LHCN-M2 (cell line): Measurements from ENCODE around the gene CD177. TPM values are rescaled to one million over a fixed set of nuclear protein-coding genes. Genes with fewer than 3 reads are reported as not detected.
"Not testable (repeated sequence)": the region's sequence is repeated elsewhere in the genome, so short reads cannot be mapped to it uniquely, and the experiment has no call there.

Source experiments
- DNase-seq: peaks from one replicate; pipeline ENCODE4 v3.0.0-alpha.2; 2012; ENCODE audit warnings: low read depth
- polyA plus RNA-seq: library from polyadenylated mRNA; unstranded; fragments of >200 nt; gene quantifications from one replicate; pipeline ENCODE4 v1.2.1, GENCODE V29; 2012; ENCODE audit warnings: missing spikeins
- total RNA-seq: library from RNA; depleted of rRNA; stranded (reverse); fragments of >200 nt; gene quantifications from 2 replicates; pipeline ENCODE4 v1.2.3, GENCODE V29; 2014; rRNA removed

The CD177 gene, protein sequence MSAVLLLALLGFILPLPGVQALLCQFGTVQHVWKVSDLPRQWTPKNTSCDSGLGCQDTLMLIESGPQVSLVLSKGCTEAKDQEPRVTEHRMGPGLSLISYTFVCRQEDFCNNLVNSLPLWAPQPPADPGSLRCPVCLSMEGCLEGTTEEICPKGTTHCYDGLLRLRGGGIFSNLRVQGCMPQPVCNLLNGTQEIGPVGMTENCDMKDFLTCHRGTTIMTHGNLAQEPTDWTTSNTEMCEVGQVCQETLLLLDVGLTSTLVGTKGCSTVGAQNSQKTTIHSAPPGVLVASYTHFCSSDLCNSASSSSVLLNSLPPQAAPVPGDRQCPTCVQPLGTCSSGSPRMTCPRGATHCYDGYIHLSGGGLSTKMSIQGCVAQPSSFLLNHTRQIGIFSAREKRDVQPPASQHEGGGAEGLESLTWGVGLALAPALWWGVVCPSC
- not detected in 2 replicates for total RNA-seq
- 0.12 TPM for polyA plus RNA-seq

DNA sequence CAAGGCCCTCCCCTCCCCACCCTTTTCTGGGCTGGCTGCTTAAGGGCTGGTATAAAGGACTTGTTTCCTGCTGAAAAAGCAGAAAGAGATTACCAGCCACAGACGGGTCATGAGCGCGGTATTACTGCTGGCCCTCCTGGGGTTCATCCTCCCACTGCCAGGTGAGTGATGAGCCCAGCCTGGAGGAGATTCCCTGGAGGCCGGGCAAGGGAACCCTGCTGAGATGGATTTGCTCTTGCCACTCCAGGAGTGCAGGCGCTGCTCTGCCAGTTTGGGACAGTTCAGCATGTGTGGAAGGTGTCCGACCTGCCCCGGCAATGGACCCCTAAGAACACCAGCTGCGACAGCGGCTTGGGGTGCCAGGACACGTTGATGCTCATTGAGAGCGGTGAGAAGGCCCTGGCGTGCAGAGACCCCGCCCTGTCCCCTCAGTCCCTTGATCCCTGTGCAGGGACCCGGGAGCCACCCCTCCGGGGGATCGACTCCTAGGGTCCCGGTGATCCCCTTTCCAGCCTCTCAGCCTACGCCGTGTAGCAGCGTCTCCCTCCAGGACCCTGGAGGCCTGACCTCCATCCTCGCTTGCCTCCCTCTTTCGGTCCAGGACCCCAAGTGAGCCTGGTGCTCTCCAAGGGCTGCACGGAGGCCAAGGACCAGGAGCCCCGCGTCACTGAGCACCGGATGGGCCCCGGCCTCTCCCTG, at the start of gene CD177:
TSS of gene CD177 (plus strand) at position 81 of the 699 bp plus-strand sequence. CDS start at position 110, 29 bp downstream.
- DNase-seq, result no peak

DNA sequence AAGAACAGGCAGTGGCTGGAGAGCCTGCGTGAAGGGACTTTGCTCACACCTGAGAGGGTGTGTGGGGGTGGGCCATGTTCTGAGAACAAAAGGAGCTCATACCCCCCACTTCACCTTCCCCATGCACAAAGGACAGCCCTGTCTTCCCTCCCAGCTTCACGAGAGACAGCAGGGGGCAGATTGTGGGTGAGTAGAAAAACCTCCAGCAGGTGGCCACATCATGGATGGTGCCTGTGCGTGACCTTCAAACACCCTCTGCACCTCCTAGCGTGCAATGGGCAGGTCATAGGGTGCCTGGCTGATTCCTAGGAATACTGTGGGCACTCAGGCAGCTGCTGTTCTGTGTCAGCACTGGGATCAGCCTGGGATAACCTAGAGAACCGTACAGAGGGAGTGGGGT, 47.8 kb upstream of the CD177 start:
- DNase-seq, result no peak

DNA sequence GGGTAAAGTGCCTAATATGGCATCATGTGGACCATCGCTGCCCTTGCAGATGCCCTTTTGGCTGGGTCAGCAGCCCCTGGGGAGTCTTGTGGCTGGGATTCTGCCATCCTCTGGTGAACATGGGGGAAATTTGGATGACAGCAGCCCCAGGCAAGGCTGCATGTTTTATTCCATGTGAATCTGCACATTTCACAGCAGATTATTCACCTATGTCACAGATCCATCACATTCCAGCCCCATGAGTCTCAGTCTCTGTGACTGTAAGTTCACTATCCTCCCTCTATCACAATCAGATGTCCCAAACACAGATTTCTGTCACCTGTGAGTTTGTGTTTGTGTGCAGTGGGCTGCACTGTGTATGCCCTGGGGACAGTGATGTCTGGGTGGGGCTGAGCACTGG, 47.4 kb upstream of the CD177 start:
- DNase-seq, result no peak

DNA sequence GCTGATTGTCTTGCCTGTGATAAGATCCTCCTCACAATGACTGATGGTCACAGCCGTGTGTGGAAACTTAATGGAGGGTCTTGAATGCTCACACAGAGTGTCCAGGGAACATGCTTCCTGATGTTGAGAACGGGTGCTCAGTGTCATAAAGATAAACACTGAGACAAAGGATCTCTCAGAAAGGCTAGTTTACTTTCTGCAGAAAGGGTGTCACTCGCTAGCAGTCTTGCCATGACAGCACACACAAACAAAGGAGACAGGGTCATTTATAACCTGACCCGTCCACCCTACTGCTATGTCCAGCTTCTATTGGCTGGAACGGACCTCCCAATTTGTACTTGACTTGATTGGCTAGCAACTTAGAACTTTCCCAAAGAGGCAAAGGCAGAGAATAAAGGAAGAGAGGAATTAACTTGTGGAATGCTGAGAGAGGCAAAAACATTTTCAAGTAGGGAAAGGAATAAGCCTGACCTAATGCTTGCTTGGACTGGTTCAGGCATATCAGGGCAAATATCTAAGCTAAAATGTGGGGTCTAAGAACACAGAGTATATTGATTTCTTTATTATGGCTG, 45.2 kb upstream of the CD177 start:
- no peak for DNase-seq

DNA sequence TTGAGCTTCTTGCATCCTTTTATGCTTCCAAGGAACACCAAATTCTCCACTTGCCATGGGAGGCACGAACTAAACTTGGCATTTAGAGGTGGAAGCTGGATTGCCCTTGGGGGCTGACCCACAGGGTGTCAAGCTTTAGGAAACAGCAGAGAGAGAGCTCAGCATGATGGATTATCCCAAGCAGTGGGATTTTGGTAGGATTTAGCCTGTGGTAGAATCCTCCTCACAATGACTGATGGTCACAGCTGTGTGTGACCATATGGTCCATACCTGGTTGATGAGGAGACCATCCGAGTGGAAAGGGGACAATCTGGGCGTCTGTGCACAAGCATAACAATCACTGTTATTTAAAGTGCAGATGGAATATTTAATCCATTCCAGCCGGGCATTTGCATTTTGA, 44.0 kb upstream of the CD177 start:
- DNase-seq, result no peak

DNA sequence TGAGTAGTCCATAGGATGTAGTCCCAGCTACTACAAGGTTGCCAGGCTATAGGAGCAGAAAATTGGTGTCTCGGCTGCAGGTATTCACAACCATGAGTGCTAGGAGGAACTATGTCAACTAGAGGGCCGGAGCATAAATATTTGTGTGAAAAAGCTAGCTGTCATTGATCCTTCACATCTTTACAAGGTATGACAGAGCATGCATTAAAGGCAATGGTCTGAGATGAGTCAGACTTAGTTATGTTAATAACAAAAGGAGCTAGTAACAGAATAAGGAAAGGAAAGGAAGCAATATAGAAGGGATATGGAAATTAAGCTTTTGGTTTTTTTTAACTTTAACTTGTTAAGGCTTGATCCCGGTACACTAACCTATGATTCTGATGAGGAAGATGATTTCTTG, 43.3 kb upstream of the CD177 start:
- no peak for DNase-seq

DNA sequence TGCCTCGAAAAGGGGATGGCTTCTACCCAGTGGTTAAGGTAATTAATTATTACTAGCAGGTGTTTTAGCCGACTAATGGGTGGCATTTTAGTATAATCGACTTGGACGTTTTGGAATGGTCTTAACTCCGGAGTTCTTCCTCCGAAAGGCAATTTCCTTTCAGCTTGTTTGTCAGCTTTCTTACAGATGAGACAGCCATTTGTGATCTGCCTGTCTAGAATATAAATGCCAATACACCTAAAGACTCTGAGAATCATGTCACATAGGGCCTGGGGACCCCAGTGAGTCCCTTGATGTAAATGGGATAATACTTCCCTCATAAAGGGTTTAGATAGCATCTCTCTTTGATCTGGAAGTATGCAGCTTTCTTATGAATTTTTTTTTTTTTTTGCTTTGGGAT, 42.2 kb upstream of the CD177 start:
- no peak for DNase-seq

DNA sequence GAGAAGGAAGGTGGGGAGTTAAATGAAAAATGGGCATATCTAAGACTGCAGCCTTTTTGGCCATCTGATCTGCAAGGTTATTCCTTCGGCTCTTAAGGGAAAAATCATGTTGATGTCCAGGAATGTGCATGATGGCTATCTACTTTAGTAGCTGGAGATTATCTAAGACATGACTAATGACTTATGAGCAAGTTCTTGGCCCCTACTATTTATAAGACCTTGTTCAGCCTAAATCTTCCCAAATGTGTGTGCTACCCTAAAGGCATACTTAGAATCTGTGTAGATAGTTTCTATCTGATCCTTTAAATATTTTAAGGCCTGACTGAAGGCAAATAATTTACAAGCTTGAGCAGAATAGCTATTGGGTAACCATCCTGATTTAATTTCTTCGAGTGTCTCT, 41.8 kb upstream of the CD177 start:
- DNase-seq, result no peak

DNA sequence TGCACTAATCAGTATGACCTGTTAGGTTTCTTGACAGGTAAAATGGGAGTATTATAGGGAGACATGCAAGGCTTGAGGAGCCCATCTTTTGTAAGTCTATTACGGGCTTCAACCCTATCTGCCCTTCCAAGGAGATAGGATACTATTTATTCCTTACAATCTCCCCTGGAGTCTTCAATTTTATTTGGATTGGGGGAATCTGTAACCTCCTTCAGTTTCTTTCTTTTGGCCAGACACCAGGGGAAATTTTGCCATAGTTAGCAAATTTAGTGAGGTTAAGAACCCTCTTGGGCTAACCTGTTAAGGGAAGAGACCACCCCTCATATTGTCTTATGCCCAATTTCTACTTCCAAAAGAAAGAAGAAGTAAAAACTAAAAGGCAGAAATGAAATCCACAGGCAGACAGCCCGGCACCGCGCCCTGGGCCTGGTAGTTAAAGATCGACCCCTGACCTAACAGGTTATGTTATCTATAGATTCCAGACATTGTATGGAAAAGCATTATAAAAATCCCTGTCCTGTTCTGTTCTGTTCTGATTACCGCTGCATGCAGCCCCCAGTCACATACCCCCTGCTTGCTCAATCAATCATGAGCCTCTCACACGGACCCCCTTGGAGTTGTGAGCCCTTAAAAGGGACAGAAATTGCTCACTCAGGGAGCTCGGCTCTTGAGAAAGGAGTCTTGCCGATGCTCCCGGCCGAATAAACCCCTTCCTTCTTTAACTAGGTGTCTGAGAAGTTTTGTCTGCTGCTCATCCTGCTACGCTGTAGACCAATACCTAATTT, 39.6 kb upstream of the CD177 start:
- no peak for DNase-seq

DNA sequence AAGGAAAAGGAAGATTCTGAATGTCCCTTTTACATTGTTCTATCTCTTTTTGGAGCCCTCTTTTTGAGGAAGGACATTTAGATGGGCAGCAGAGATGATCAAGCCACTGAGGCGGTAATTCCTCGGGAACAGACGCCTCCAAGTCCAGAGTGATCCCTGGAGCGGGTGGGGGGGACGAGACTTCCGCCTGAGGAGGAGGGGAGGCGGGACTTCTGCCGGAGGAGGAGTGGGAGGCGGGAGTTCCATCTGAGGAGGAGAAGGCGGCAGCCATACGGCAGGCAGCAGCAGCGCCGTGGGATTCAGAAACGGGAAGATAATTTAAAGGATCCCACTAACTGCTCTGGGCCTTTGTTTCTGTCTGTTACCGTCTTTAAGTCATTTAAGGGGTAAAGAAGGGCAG, 37.6 kb upstream of the CD177 start:
- no peak for DNase-seq

DNA sequence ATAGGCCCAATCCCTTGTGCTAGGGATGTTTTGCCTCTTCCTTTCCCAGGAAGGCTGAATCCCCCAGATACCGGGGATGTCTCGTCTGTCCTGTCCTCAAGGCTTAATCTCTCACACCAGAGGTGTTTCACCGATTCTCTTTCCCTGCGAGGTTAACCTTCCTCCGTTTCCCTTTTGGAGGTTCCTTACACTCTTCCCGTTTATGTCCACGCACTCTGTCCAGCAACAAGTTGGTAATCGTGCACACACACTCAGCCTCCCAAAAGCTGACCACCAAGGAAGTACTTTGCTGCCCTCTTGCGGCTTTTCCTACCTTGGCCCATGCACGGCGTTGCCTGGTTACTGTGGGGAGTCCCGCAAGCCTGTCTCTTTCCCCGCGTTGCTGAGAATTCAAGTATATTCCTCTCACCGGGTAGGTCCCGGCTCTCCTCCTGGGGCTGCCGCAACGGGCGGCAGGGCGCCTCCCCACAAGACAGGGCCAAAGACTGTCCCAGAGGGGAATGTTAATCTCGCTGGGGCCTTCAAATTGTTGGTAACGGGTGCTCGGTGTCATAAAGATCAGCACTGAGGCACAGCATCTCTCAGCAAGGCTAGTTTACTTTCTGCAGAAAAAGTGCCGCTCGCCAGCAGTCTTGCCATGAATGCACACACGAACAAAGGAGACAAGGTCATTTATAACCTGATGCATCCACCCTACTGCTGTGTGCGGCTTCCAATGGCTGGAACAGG, 36.7 kb upstream of the CD177 start:
- no peak for DNase-seq

DNA sequence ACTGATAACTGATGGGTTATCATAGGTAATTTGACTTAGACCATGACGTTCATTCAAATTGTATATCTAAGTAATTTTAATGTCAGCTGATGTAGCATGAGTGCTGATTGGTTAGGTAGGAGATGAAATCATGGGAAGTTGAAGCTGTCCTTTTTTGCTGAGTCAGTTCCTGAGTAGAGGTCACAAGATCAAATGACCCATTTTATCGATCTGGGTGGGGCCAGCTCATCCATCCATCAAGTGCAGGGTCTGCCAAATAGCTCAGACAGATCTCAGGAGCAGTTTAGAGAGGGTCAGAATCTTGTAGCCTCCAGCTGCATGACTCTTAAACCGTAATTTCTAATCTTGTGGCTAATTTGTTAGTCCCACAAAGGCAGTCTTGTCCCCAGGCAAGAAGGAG, 35.3 kb upstream of the CD177 start:
- DNase-seq, result no peak

DNA sequence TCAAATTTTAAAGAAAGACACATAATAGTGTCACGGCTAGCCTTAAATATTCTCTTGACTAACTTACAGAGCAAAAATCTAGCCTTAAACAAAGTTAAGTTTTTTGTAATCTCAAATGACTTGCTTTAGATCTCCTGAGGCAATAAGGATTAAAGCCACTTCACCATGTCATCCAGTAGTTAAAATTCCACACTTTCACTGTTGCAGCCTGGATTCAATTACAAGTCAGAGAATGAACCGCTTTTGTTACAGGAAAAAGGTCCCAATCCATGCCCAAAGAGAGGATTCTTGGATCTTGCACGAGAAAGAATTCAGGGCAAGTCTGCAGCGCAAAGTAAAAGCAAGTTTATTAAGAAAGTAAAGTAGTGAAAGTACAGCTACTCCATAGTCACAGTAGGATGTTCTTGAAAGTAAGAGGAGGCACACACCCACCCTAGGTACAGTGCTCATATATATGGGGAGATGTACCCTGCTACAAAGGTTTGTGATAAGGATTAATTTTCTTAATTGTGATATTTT, 34.6 kb upstream of the CD177 start:
- DNase-seq, result no peak

DNA sequence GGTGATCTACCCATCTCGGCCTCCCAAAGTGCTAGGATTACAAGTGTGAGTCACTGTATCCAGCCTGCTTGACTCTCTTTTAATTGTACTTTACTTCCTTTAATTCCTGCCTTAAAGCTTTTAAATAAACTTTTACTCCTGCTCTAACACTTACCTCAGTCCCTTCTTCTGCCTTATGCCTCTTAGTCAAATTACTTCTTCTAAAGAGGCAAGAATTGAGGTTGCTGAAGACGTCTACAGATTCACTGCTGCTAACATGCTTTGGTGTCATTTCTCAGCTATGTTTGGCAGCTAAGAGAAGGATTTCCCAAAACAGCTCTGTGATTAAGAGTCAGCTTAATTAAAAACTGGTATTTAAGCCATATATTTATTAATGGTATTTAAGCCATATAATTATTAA, 32.9 kb upstream of the CD177 start:
- DNase-seq, result no peak

DNA sequence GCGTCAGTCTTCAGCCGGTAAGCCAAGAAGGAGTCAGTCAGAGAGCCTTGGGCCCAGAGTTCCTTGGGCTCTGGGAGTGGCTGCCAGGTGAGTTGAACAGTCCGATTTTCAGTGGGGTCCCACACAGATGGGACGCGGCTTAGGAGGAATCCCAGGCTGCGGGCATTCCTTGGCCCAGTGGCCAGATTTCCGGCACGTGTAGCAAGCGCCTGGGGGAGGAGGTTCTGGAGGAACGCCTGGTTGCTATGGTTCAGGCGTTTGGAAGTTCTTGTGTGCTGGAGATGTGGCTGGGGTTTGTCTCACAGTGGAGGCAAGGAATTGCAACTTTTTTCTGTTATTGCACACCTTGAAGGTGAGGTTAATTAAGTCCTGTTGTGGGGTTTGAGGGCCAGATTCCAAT, 26.7 kb upstream of the CD177 start:
- DNase-seq, result not testable (repeated sequence)

DNA sequence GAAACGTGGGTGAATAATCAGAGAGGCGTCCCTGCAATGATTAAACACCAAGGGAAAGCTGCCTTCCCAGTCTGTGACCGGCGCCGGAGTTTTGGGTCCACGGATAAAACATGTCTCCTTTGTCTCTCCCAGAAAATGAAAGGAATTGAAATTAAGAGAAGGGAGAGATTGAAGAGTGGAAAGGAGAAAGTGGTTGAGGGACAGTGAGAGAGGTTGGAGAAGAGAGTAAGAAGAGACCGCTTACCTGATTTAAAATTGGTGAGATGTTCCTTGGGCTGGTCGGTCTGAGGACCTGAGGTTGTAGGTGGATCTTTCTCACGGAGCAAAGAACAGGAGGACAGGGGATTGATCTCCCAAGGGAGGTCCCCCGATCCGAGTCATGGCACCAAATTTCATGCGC, 24.9 kb upstream of the CD177 start:
- not testable (repeated sequence) for DNase-seq

DNA sequence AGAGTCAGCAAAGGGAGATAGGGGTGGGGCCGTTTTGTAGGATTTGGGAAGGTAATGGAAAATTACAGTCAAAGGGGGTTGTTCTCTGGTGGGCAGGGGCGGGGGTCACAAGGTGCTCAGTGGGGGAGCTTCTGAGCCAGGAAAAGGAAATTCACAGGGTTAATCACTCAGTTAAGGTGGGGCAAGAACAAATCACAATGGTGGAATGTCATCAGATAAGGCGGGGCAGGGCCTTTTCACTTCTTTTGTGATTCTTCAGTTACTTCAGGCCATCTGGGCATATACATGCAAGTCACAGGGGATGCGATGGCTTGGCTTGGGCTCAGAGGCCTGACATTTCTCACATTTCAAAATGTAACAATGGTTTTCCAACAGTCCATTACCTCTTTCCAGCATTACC, 24.4 kb upstream of the CD177 start:
- DNase-seq, result not testable (repeated sequence)

DNA sequence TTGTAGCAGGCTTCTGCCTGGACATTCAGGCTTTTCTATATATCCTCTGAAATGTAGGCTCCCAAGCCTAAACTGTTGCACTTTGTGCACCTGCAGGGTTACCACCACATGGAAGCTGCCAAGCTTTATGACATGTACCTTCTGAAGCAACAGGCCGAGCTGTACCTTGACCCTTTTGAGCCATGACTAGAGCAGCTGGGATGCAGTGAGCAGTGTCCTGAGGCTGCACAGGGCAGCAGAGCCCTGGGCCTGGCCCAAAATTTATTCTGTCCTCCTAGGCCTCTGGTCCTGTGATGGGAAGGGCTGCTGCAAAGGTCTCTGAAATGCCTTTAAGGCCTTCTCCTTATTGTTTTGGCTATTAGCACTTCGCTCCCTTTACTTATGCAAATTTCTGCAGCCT, 23.5 kb upstream of the CD177 start:
- no peak for DNase-seq

DNA sequence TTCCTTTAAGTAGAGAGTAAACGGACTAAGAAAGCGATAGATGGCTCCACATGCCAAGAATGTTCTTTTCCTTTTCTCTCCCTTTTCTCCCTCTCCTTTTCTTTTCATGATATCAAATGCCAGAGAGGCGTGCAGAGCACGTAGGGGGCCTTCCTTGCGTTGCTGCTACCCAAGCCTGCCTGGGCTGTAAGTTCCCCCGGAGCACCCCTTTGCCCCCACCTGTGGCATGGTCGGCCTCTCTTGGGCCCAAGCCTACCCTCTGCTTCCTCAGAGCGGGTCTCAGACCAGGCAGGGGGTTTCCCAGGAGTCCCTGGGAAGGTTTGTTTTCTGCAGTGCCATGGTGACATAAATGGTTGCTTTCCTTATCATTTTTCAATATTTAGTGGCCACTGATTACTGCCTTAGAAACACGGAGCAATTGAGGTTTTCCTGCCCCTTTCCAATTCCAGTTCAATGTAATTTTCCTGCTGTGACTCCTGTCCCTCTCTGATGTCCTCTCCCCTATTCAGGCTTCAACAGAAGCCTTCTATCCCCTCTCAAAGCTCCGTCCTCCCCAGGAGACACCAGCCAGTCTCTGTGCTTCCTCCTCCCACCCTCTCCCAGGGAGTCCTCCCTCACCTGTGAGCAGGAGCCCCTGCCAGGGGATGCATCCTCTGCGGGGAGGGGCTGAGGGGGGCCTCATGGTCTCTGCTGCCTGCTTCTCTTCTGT, 22.6 kb upstream of the CD177 start:
- no peak for DNase-seq

DNA sequence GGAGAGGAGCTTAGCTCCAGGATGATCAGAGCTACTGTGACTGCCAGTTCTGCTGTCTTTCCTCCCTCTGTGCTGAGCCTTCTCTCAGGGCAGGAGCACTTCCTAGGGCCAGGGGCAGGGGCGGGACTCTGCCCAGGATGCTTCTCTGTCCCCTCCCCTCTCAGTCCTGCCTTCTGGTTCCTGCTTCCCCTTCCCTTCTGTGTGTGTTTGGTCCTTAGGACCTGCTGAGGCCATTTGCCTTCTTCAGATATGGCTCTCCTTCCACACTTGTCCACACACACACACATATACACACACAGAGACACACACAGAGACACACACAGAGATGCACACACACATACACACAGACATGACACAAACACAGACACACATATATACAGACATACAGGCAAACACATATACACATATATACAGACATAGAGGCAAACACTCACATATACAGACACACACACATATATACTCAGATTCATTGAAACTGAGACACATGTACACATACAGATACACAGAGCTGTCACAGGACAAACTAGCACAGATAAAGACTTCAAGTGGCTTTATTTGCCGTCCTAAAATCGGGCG, 22.0 kb upstream of the CD177 start:
- no peak for DNase-seq
